NOMO-1 treated with DMSO at 0.1 percent for 48 hours (cell line): Measurements from ENCODE around the gene DAGLB.
"Not testable (repeated sequence)": the region's sequence is repeated elsewhere in the genome, so short reads cannot be mapped to it uniquely, and the experiment has no call there.

Experiments used
- DNase-seq: peaks from one replicate; lab custom pipeline; 2025; ENCODE audit not compliant: unreplicated experiment; lab: John Stamatoyannopoulos, UW

DAGLB gene

GRCh38 chr7:6447581-6448199 lies at the start of gene DAGLB:
TSS of gene DAGLB (minus strand) at chr7:6447954. CDS start at chr7:6447842, 112 bp downstream.
- peak; percentile 91 for DNase-seq

- no peak for DNase-seq
Observed at GRCh38 chr7:6497637-6497905, 49.8 kb upstream of the DAGLB start.

GRCh38 chr7:6496842-6497636 lies 49.3 kb upstream of the DAGLB start:
- no peak for DNase-seq

GRCh38 chr7:6495597-6496262 lies 48.0 kb upstream of the DAGLB start:
- no peak for DNase-seq

- DNase-seq: no peak
Observed at GRCh38 chr7:6494365-6494764, 46.6 kb upstream of the DAGLB start.

- DNase-seq: no peak
Observed at GRCh38 chr7:6491194-6491593, 43.4 kb upstream of the DAGLB start.

GRCh38 chr7:6489612-6490011 lies 41.9 kb upstream of the DAGLB start:
- no peak for DNase-seq

- no peak for DNase-seq
Observed at GRCh38 chr7:6487184-6487545, 39.4 kb upstream of the DAGLB start.

- DNase-seq: no peak
Observed at GRCh38 chr7:6486438-6487183, 38.9 kb upstream of the DAGLB start.

GRCh38 chr7:6482743-6483119 lies 35.0 kb upstream of the DAGLB start:
- DNase-seq: no peak

GRCh38 chr7:6482307-6482706 lies 34.6 kb upstream of the DAGLB start:
- DNase-seq: no peak

- no peak for DNase-seq
Observed at GRCh38 chr7:6481445-6481844, 33.7 kb upstream of the DAGLB start.

GRCh38 chr7:6480323-6480660 lies 32.5 kb upstream of the DAGLB start:
- DNase-seq: no peak

- DNase-seq: no peak
Observed at GRCh38 chr7:6479067-6479466, 31.3 kb upstream of the DAGLB start.

GRCh38 chr7:6478186-6478585 lies 30.4 kb upstream of the DAGLB start:
- no peak for DNase-seq

GRCh38 chr7:6477318-6477660 lies 29.5 kb upstream of the DAGLB start:
- DNase-seq: no peak

GRCh38 chr7:6476596-6477317 lies 29.0 kb upstream of the DAGLB start:
- DNase-seq: no peak

- no peak for DNase-seq
Observed at GRCh38 chr7:6475433-6476186, 27.9 kb upstream of the DAGLB start.

- no peak for DNase-seq
Observed at GRCh38 chr7:6465862-6466261, 18.1 kb upstream of the DAGLB start.

GRCh38 chr7:6463609-6464008 lies 15.9 kb upstream of the DAGLB start:
- not testable (repeated sequence) for DNase-seq
